Body of pancreas (tissue), 4 donors: ENCODE results near the gene LRPPRC. TPM values are rescaled to one million over a fixed set of nuclear protein-coding genes. Genes with fewer than 3 reads are reported as not detected.

Experiments
- ATAC-seq: fragments of 150-250 bp; one replicate; pipeline ENCODE4 v1.9.1; 2016
- DNase-seq, 4 donors: peaks; one replicate each; pipeline ENCODE4 v3.0.0-alpha.2; 2019
- H3K27ac ChIP-seq, 4 donors: fragments of 200-600 bp; sonication (generic); 1 replicate in 3 of 4; 2 replicates in 1 of 4; pipeline versions ENCODE4 v1.5.1 to v1.6.1; 2016 to 2019; ENCODE audit warnings: mild to moderate bottlenecking in 1 of 4, mixed read lengths in 1 of 4, moderate library complexity in 1 of 4
- H3K27me3 ChIP-seq, 2 donors: fragments of 200-600 bp; sonication (generic); one replicate each; pipeline ENCODE4 v1.6.0; 2016; ENCODE audit warnings: mild to moderate bottlenecking in 1 of 2
- H3K36me3 ChIP-seq, 2 donors: fragments of 200-600 bp; sonication (generic); replicated peaks in 1 of 2; 2 replicates each; pipeline ENCODE4 v1.5.1; 2016; ENCODE audit warnings: low read depth in 2 of 2; ENCODE audit not compliant: insufficient read depth in 1 of 2
- H3K4me1 ChIP-seq: fragments of 200-600 bp; sonication (generic); one replicate; pipeline ENCODE4 v1.6.0; 2016
- H3K4me3 ChIP-seq, 2 donors: fragments of 200-600 bp; sonication (generic); 1 replicate in 1 of 2; 2 replicates in 1 of 2; pipeline ENCODE4 v1.5.1; 2016 to 2019
- H3K9me3 ChIP-seq, 3 donors: fragments of 200-600 bp; sonication (generic); 1 replicate in 2 of 3; 2 replicates in 1 of 3; pipeline ENCODE4 v1.5.1; 2016
- CTCF ChIP-seq, 7 experiments: fragments of 450-650 bp in 4 of 7; fragments of 200-600 bp in 3 of 7; sonication (generic) in 3 of 7; IDR thresholded peaks; one replicate each; pipeline ENCODE4 v1.5.1; 2016 to 2019; ENCODE audit warnings: antibody characterized with exemption in 7 of 7
- POLR2A ChIP-seq, 3 donors: fragments of 450-650 bp; IDR thresholded peaks; one replicate each; pipeline ENCODE4 v1.6.1; 2016; ENCODE audit warnings: antibody characterized with exemption in 3 of 3, mild to moderate bottlenecking in 2 of 3
- WGBS, 2 donors: methylation state at CpG; one replicate each; pipeline ENCODE4 v1.1.5; 2017; 5-methylcytosine and 5-hydroxymethylcytosine counted together
- intact Hi-C: fragments of 100-400 bp; cut with DNase I; formaldehyde crosslinking; loops from one replicate; pipeline ENCODE4 v1.15.1; 2023
- total RNA-seq, 2 donors: library from RNA; depleted of rRNA; stranded (reverse); fragments of >200 nt; gene quantifications; one replicate each; pipeline ENCODE4 v1.1.0, GENCODE V29; 2016

LRPPRC gene
- total RNA-seq, 2 donors from 2014 or later, result 33.5 to 50.8 TPM

GRCh38 chr2:43943323-43943722 lies 52.5 kb downstream of the LRPPRC start:
- intact Hi-C loops, result no loop called here
- Histone ChIP-seq H3K27me3 (no peaks in the 10 kb centered on the region), H3K27ac (no peak overlapping the region), H3K4me3 (no peak overlapping the region), H3K36me3 (peaks cover 14 to 19% of the 10 kb centered on the region in 2 donors), H3K4me1 (no peaks in the 10 kb centered on the region), H3K9me3 (no peaks in the 10 kb centered on the region)
- ATAC-seq (no peak), DNase-seq (no peak)
- TF ChIP-seq CTCF (IDR thresholded peaks at IDR 0.05), result no peak
- TF ChIP-seq POLR2A (IDR thresholded peaks at IDR 0.05), result no peak
- WGBS, 2 donors, result 91 to 97% methylated on average over 1 of the region's 1 CpG

- H3K4me3 ChIP-seq, result no peak overlapping the region
- no peak overlapping the region for H3K27ac ChIP-seq
- ATAC-seq (no peak), DNase-seq (no peak)
- H3K36me3 ChIP-seq, result peaks cover 14 to 19% of the 10 kb centered on the region in 2 donors
- no peaks in the 10 kb centered on the region for H3K9me3 ChIP-seq
- H3K27me3 ChIP-seq, result no peaks in the 10 kb centered on the region
- 98 to 100% methylated on average over 1 of the region's 1 CpG for WGBS, 2 donors
- no peak for TF ChIP-seq CTCF (IDR thresholded peaks at IDR 0.05)
- no peak for TF ChIP-seq POLR2A (IDR thresholded peaks at IDR 0.05)
- intact Hi-C loops, result no loop called here
- no peaks in the 10 kb centered on the region for H3K4me1 ChIP-seq
Observed at GRCh38 chr2:43942881-43943280, 52.9 kb downstream of the LRPPRC start.

GRCh38 chr2:43941966-43942365 lies 53.8 kb downstream of the LRPPRC start:
- intact Hi-C loops, result no loop called here
- H3K4me1 ChIP-seq, result no peaks in the 10 kb centered on the region
- WGBS, 2 donors, result 71 to 76% methylated on average over 4 of the region's 4 CpGs
- no peak overlapping the region for H3K27ac ChIP-seq
- no peak for DNase-seq
- no peak overlapping the region for H3K4me3 ChIP-seq
- peaks cover 14 to 16% of the 10 kb centered on the region in 2 donors for H3K36me3 ChIP-seq
- TF ChIP-seq POLR2A (IDR thresholded peaks at IDR 0.05) (no peak), CTCF (IDR thresholded peaks at IDR 0.05) (no peak)
- H3K27me3 ChIP-seq, result no peaks in the 10 kb centered on the region
- ATAC-seq, result no peak
- H3K9me3 ChIP-seq, result no peaks in the 10 kb centered on the region

GRCh38 chr2:43941359-43941758 lies 54.4 kb downstream of the LRPPRC start:
- ATAC-seq, result no peak
- 40 to 48% methylated on average over 3 of the region's 3 CpGs for WGBS, 2 donors
- H3K4me3 ChIP-seq, result no peak overlapping the region

More at GRCh38 chr2:43941359-43941758, 54.4 kb downstream of the LRPPRC start:
- no peaks in the 10 kb centered on the region for H3K4me1 ChIP-seq
- DNase-seq, result no peak
- H3K36me3 ChIP-seq, result peaks cover 14 to 16% of the 10 kb centered on the region in 2 donors
- H3K9me3 ChIP-seq, result no peaks in the 10 kb centered on the region
- TF ChIP-seq CTCF (IDR thresholded peaks at IDR 0.05) (no peak), POLR2A (IDR thresholded peaks at IDR 0.05) (no peak)
- H3K27me3 ChIP-seq, result no peaks in the 10 kb centered on the region
- intact Hi-C loops, result no loop called here
- H3K27ac ChIP-seq, result no peak overlapping the region
